ENCODE results near the gene MXD1. TPM values are rescaled to one million over a fixed set of nuclear protein-coding genes. Genes with fewer than 3 reads are reported as not detected.

The MXD1 gene
- total and polyA plus RNA-seq, 4 donors = 1.4 to 8.5 (median 5.8) TPM

- TF ChIP-seq, protein P1, sequence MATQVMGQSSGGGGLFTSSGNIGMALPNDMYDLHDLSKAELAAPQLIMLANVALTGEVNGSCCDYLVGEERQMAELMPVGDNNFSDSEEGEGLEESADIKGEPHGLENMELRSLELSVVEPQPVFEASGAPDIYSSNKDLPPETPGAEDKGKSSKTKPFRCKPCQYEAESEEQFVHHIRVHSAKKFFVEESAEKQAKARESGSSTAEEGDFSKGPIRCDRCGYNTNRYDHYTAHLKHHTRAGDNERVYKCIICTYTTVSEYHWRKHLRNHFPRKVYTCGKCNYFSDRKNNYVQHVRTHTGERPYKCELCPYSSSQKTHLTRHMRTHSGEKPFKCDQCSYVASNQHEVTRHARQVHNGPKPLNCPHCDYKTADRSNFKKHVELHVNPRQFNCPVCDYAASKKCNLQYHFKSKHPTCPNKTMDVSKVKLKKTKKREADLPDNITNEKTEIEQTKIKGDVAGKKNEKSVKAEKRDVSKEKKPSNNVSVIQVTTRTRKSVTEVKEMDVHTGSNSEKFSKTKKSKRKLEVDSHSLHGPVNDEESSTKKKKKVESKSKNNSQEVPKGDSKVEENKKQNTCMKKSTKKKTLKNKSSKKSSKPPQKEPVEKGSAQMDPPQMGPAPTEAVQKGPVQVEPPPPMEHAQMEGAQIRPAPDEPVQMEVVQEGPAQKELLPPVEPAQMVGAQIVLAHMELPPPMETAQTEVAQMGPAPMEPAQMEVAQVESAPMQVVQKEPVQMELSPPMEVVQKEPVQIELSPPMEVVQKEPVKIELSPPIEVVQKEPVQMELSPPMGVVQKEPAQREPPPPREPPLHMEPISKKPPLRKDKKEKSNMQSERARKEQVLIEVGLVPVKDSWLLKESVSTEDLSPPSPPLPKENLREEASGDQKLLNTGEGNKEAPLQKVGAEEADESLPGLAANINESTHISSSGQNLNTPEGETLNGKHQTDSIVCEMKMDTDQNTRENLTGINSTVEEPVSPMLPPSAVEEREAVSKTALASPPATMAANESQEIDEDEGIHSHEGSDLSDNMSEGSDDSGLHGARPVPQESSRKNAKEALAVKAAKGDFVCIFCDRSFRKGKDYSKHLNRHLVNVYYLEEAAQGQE (IDR thresholded peaks at IDR 0.05) = peak; percentile 91
Observed at GRCh38 chr2:69914164-69914949, 552 bp upstream of the MXD1 start (continued).

- DNase-seq (ENCODE audit: low spot score) = no peak
- H3K36me3 ChIP-seq (ENCODE audit: control insufficient read depth in 4 of 4, insufficient read depth in 3 of 4, low read depth in 1 of 4, low read length in 3 of 4) = peaks cover under 1 to 11% (median 4%) of the 10 kb centered on the region in 4 donors
- TF ChIP-seq RXRA (IDR thresholded peaks at IDR 0.05) (no peak), RAD21 (IDR thresholded peaks at IDR 0.05) (no peak), YY1 (IDR thresholded peaks at IDR 0.05) (peak; percentile 46)
- WGBS = 52% methylated on average over 2 of the region's 2 CpGs
- peak overlapping the region in 1 of 2 donors; percentile 84 for H3K27ac ChIP-seq (ENCODE audit: low read depth in 1 of 2, low read length in 2 of 2)
- no peaks in the 10 kb centered on the region for H3K27me3 ChIP-seq (ENCODE audit: control insufficient read depth in 4 of 4, insufficient read depth in 4 of 4, low read length in 3 of 4)
- H3K4me3 ChIP-seq (ENCODE audit: low read depth in 1 of 3, low read length in 3 of 3) = peak overlapping the region in 2 of 3 donors; percentile 66 to 94
- H3K9me3 ChIP-seq (ENCODE audit: control insufficient read depth in 4 of 4, low read length in 3 of 4) = no peaks in the 10 kb centered on the region
- H3K4me1 ChIP-seq (ENCODE audit: control insufficient read depth in 4 of 4, insufficient read depth in 4 of 4, low read length in 3 of 4) = peaks cover 0 to 8% (median 4%) of the 10 kb centered on the region in 4 donors
- peak overlapping the region; percentile 80 to 83 for H3K9ac ChIP-seq (ENCODE audit: low read depth in 1 of 2, low read length in 2 of 2)
Observed at GRCh38 chr2:69916106-69916505, 1.2 kb downstream of the MXD1 start.

DNA sequence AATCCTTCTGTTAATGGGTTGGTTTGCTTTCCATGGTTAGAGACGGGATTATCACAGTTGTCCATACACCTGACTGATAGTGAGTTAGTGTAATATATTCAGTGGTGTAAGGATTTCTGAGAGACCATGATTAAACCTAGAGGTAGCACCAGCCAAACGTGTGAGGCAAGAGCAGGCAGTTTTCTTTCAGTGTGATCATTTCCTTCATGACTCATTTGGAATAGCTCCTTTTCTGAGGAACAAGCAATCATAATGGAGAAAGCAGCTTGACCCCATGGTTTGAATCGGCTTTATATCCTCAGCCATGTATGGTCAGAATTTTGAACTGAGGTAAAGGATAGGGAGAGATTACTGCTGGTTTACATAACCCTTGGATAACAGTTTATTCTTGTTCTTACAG lies 2.9 kb downstream of the MXD1 start:
- no peak overlapping the region for H3K9ac ChIP-seq (ENCODE audit: low read depth in 1 of 2, low read length in 2 of 2)
- peaks cover 2 to 23% (median 13%) of the 10 kb centered on the region in 4 donors for H3K36me3 ChIP-seq (ENCODE audit: control insufficient read depth in 4 of 4, insufficient read depth in 3 of 4, low read depth in 1 of 4, low read length in 3 of 4)
- 78% methylated on average over 3 of the region's 3 CpGs for WGBS
- TF ChIP-seq ZBTB33 (IDR thresholded peaks at IDR 0.05) (no peak), JUND (IDR thresholded peaks at IDR 0.05) (peak in 1 of 2 donors; percentile 41)
- no peak overlapping the region for H3K4me3 ChIP-seq (ENCODE audit: low read depth in 1 of 3, low read length in 3 of 3)
- H3K27me3 ChIP-seq (ENCODE audit: control insufficient read depth in 4 of 4, insufficient read depth in 4 of 4, low read length in 3 of 4) = no peaks in the 10 kb centered on the region
- H3K27ac ChIP-seq (ENCODE audit: low read depth in 1 of 2, low read length in 2 of 2) = peak overlapping the region in 1 of 2 donors; percentile 53
- no peaks in the 10 kb centered on the region for H3K9me3 ChIP-seq (ENCODE audit: control insufficient read depth in 4 of 4, low read length in 3 of 4)
- no peak for DNase-seq (ENCODE audit: low spot score)
- H3K4me1 ChIP-seq (ENCODE audit: control insufficient read depth in 4 of 4, insufficient read depth in 4 of 4, low read length in 3 of 4) = peaks cover 0 to 8% (median 4%) of the 10 kb centered on the region in 4 donors

- TF ChIP-seq SP1 (IDR thresholded peaks at IDR 0.05) = no peak
- no peak for TF ChIP-seq JUND (IDR thresholded peaks at IDR 0.05)
- no peak for TF ChIP-seq HNF4G (IDR thresholded peaks at IDR 0.05)
- no peak for TF ChIP-seq YY1 (IDR thresholded peaks at IDR 0.05)
- no peak for TF ChIP-seq ATF3 (IDR thresholded peaks at IDR 0.05)
- no peak for TF ChIP-seq FOXA2 (IDR thresholded peaks at IDR 0.05)
- no peak for TF ChIP-seq HNF4A (conservative IDR thresholded peaks at IDR 0.05)
- TF ChIP-seq, protein P1 (IDR thresholded peaks at IDR 0.05) = no peak
- TF ChIP-seq, protein P2, sequence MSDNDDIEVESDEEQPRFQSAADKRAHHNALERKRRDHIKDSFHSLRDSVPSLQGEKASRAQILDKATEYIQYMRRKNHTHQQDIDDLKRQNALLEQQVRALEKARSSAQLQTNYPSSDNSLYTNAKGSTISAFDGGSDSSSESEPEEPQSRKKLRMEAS (IDR thresholded peaks at IDR 0.05) = no peak
- H3K4me3 ChIP-seq (ENCODE audit: low read depth in 1 of 3, low read length in 3 of 3) = no peak overlapping the region
- no peaks in the 10 kb centered on the region for H3K27me3 ChIP-seq (ENCODE audit: control insufficient read depth in 4 of 4, insufficient read depth in 4 of 4, low read length in 3 of 4)
- 26% methylated on average over 3 of the region's 3 CpGs for WGBS
- H3K9me3 ChIP-seq (ENCODE audit: control insufficient read depth in 4 of 4, low read length in 3 of 4) = no peaks in the 10 kb centered on the region
- peak overlapping the region in 1 of 2 donors; percentile 53 for H3K27ac ChIP-seq (ENCODE audit: low read depth in 1 of 2, low read length in 2 of 2)
- peaks cover 5 to 26% (median 13%) of the 10 kb centered on the region in 4 donors for H3K36me3 ChIP-seq (ENCODE audit: control insufficient read depth in 4 of 4, insufficient read depth in 3 of 4, low read depth in 1 of 4, low read length in 3 of 4)
- DNase-seq (ENCODE audit: low spot score) = no peak
- H3K4me1 ChIP-seq (ENCODE audit: control insufficient read depth in 4 of 4, insufficient read depth in 4 of 4, low read length in 3 of 4) = peaks cover 0 to 8% (median 4%) of the 10 kb centered on the region in 4 donors
- no peak overlapping the region for H3K9ac ChIP-seq (ENCODE audit: low read depth in 1 of 2, low read length in 2 of 2)
Observed at GRCh38 chr2:69918401-69918800, 3.5 kb downstream of the MXD1 start.

Measured in liver (tissue), 9 donors.